HFFc6 (cell line): ENCODE data around the gene GIPC1. TPM values are rescaled to one million over a fixed set of nuclear protein-coding genes. Genes with fewer than 3 reads are reported as not detected.

ENCODE experiments used
- DNase-seq: peaks from one replicate; pipeline ENCODE4 v3.0.0-alpha.2; 2018
- H3K27ac Mint-ChIP-seq: 2 replicates; pipeline ENCODE4 v1.8.0; 2020; ENCODE audit warnings: mild to moderate bottlenecking, mixed read lengths
- H3K27me3 Mint-ChIP-seq: 2 replicates; pipeline ENCODE4 v1.8.0; 2021; ENCODE audit warnings: mild to moderate bottlenecking, moderate library complexity, mixed read lengths; ENCODE audit not compliant: insufficient read depth
- H3K36me3 Mint-ChIP-seq: 2 replicates; pipeline ENCODE4 v1.8.0; 2021; ENCODE audit warnings: low read depth, mixed read lengths
- H3K4me1 Mint-ChIP-seq: 2 replicates; pipeline ENCODE4 v1.8.0; 2020; ENCODE audit warnings: low read depth, mixed read lengths
- H3K4me3 Mint-ChIP-seq: 2 replicates; pipeline ENCODE4 v1.8.0; 2020; ENCODE audit warnings: mild to moderate bottlenecking, moderate library complexity, mixed read lengths
- H3K9me3 Mint-ChIP-seq: 2 replicates; pipeline ENCODE4 v1.8.0; 2020; ENCODE audit warnings: mild to moderate bottlenecking, mixed read lengths
- total RNA-seq, 6 experiments: library from RNA; stranded (reverse); fragmentation: NEBNext Ultra II Directional; extraction: Animal tissue kit (Norgen Biotek cat#: 25700); gene quantifications; 2 replicates in 1 of 6; 3 replicates in 5 of 6; pipeline ENCODE4 v1.2.3, GENCODE V29; 2021
- TF ChIP-seq, protein P1 (sequence below): fragments of 200-600 bp; sonication (generic); IDR thresholded peaks from 2 replicates; pipeline ENCODE4 v1.5.0; 2021; ENCODE audit warnings: antibody characterized with exemption, mild to moderate bottlenecking

Gene GIPC1
- total RNA-seq, 6 experiments from 2014 or later, result 169 to 204 (median 181) TPM

GRCh38 chr19:14503285-14503684 is 7.4 kb upstream of the GIPC1 start:
- TF ChIP-seq, protein P1, sequence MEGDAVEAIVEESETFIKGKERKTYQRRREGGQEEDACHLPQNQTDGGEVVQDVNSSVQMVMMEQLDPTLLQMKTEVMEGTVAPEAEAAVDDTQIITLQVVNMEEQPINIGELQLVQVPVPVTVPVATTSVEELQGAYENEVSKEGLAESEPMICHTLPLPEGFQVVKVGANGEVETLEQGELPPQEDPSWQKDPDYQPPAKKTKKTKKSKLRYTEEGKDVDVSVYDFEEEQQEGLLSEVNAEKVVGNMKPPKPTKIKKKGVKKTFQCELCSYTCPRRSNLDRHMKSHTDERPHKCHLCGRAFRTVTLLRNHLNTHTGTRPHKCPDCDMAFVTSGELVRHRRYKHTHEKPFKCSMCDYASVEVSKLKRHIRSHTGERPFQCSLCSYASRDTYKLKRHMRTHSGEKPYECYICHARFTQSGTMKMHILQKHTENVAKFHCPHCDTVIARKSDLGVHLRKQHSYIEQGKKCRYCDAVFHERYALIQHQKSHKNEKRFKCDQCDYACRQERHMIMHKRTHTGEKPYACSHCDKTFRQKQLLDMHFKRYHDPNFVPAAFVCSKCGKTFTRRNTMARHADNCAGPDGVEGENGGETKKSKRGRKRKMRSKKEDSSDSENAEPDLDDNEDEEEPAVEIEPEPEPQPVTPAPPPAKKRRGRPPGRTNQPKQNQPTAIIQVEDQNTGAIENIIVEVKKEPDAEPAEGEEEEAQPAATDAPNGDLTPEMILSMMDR, result no peak
- no peak for DNase-seq
- Mint-ChIP-seq H3K36me3 (no peaks in the 10 kb centered on the region), H3K27ac (peak overlapping the region; percentile 32), H3K9me3 (no peaks in the 10 kb centered on the region), H3K4me3 (no peak overlapping the region), H3K4me1 (peaks cover 56% of the 10 kb centered on the region), H3K27me3 (peaks cover 6% of the 10 kb centered on the region)

GRCh38 chr19:14502334-14503092 is 6.6 kb upstream of the GIPC1 start:
- H3K4me3 Mint-ChIP-seq, result no peak overlapping the region
- no peaks in the 10 kb centered on the region for H3K36me3 Mint-ChIP-seq
- H3K27ac Mint-ChIP-seq, result no peak overlapping the region; the same call in 1 of the 2 replicates
- no peaks in the 10 kb centered on the region for H3K9me3 Mint-ChIP-seq
- H3K27me3 Mint-ChIP-seq, result peaks cover 6% of the 10 kb centered on the region
- H3K4me1 Mint-ChIP-seq, result peaks cover 52% of the 10 kb centered on the region
- peak; percentile 22 for DNase-seq
- TF ChIP-seq, protein P1, result no peak

DNA sequence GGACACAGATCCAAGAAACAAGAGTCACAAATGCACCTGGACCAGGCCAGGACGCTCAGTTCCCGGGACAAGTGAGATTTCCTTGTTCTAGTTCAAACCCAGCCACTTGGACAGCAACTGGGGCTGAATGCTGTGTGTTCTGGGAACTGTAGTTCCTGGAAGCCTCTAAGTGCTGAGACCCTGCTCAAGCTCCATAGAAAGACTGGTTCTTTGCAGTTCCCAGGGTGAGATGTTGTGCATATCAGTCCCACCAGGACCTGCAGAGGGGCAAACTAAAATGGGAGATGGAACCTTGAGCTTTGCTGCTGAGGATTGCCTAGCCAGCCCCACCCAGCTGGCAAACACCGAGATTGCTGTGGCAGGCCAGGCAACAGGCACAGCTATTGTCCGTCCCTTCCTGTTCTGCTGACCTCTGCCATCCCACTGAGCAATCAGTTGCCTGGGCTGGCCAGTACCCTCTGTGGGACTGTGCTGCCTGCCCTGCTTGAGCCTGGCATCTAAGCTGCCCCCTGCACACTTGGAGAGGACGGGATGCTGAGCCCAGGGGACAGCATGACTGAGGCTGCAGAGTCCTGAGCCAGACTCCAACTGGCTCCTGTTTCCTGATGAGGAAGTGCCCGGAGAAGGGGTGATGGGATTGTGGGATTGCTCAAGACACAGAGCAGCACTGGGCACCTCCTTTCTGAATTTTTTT is 1.4 kb upstream of the GIPC1 start:
- Mint-ChIP-seq H3K9me3 (no peaks in the 10 kb centered on the region), H3K27me3 (no peaks in the 10 kb centered on the region; the same call in 1 of the 2 replicates), H3K4me1 (peaks cover 39% of the 10 kb centered on the region), H3K27ac (peak overlapping the region; percentile 78), H3K4me3 (peak overlapping the region; percentile 80; the same call in 1 of the 2 replicates), H3K36me3 (peaks cover 15% of the 10 kb centered on the region)
- DNase-seq, result no peak
- TF ChIP-seq, protein P1, result no peak

DNA sequence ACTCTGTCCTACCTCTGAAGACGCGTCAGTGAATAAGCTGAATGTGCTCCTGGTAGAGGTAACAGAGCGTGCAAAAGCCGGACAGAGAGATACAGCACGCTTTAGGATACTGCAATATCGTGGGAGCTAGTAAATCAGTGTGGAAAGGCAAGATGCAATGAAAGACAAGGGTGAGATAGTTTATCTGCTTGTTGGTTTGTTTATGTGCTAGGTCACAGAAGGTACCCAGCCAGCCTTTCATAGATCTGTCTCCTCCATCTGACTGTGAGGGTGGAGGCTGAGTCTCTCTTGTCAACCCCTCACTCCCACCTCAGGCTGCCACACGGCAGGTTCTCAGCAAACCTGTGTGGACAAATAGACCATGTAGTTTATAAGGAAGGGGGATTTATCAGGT is 904 bp upstream of the GIPC1 start:
- Mint-ChIP-seq H3K4me1 (peaks cover 35% of the 10 kb centered on the region), H3K36me3 (peaks cover 15% of the 10 kb centered on the region), H3K4me3 (peak overlapping the region; percentile 80), H3K9me3 (no peaks in the 10 kb centered on the region), H3K27ac (peak overlapping the region; percentile 78), H3K27me3 (no peaks in the 10 kb centered on the region; the same call in 1 of the 2 replicates)
- no peak for DNase-seq
- TF ChIP-seq, protein P1, result no peak

- peak overlapping the region; percentile 93 for H3K4me3 Mint-ChIP-seq
- peaks cover 35% of the 10 kb centered on the region for H3K4me1 Mint-ChIP-seq
- TF ChIP-seq, protein P1, result no peak
- no peaks in the 10 kb centered on the region for H3K9me3 Mint-ChIP-seq
- no peaks in the 10 kb centered on the region; the same call in 1 of the 2 replicates for H3K27me3 Mint-ChIP-seq
- no peak for DNase-seq
- H3K27ac Mint-ChIP-seq, result peak overlapping the region; percentile 64; the same call in 1 of the 2 replicates
- peaks cover 21% of the 10 kb centered on the region for H3K36me3 Mint-ChIP-seq
These were observed 277 bp downstream of the GIPC1 start for GRCh38 chr19:14495672-14496028.
